ENCODE results near the gene PDHA1. TPM values are rescaled to one million over a fixed set of nuclear protein-coding genes. Genes with fewer than 3 reads are reported as not detected.

Gene PDHA1
- total RNA-seq, 1 donor from 2014 or later, result 162 TPM

- Mint-ChIP-seq H3K4me1 (ENCODE audit: unreplicated experiment) (no peaks in the 10 kb centered on the region), H3K9me3 (ENCODE audit: unreplicated experiment) (peaks cover 4% of the 10 kb centered on the region), H3K4me3 (ENCODE audit: unreplicated experiment) (no peak overlapping the region), H3K36me3 (ENCODE audit: low read depth, unreplicated experiment) (no peaks in the 10 kb centered on the region), H3K27ac (ENCODE audit: unreplicated experiment) (no peak overlapping the region), H3K27me3 (ENCODE audit: unreplicated experiment) (no peaks in the 10 kb centered on the region)
- no peak for TF ChIP-seq CTCF (IDR thresholded peaks at IDR 0.05; ENCODE audit: unreplicated experiment)
- DNase-seq (ENCODE audit: low spot score), result no peak
Observed at GRCh38 chrX:19332983-19333382, 10.7 kb upstream of the PDHA1 start.

- Mint-ChIP-seq H3K4me1 (ENCODE audit: unreplicated experiment) (no peaks in the 10 kb centered on the region), H3K36me3 (ENCODE audit: low read depth, unreplicated experiment) (no peaks in the 10 kb centered on the region), H3K9me3 (ENCODE audit: unreplicated experiment) (peaks cover 4% of the 10 kb centered on the region), H3K27ac (ENCODE audit: unreplicated experiment) (no peak overlapping the region), H3K4me3 (ENCODE audit: unreplicated experiment) (no peak overlapping the region), H3K27me3 (ENCODE audit: unreplicated experiment) (no peaks in the 10 kb centered on the region)
- DNase-seq (ENCODE audit: low spot score), result peak; percentile 4
- TF ChIP-seq CTCF (IDR thresholded peaks at IDR 0.05; ENCODE audit: unreplicated experiment), result peak; percentile 58
Observed at GRCh38 chrX:19334945-19335626, 8.6 kb upstream of the PDHA1 start.

GRCh38 chrX:19342331-19342906, 1.3 kb upstream of the PDHA1 start:
- H3K36me3 Mint-ChIP-seq (ENCODE audit: low read depth, unreplicated experiment), result no peaks in the 10 kb centered on the region
- no peak overlapping the region for H3K27ac Mint-ChIP-seq (ENCODE audit: unreplicated experiment)
- no peaks in the 10 kb centered on the region for H3K9me3 Mint-ChIP-seq (ENCODE audit: unreplicated experiment)
- H3K27me3 Mint-ChIP-seq (ENCODE audit: unreplicated experiment), result no peaks in the 10 kb centered on the region
- TF ChIP-seq CTCF (IDR thresholded peaks at IDR 0.05; ENCODE audit: unreplicated experiment), result no peak
- DNase-seq (ENCODE audit: low spot score), result no peak
- H3K4me3 Mint-ChIP-seq (ENCODE audit: unreplicated experiment), result no peak overlapping the region
- peaks cover 5% of the 10 kb centered on the region for H3K4me1 Mint-ChIP-seq (ENCODE audit: unreplicated experiment)

- peak overlapping the region; percentile 15 for H3K27ac Mint-ChIP-seq (ENCODE audit: unreplicated experiment)
- no peak for TF ChIP-seq CTCF (IDR thresholded peaks at IDR 0.05; ENCODE audit: unreplicated experiment)
- H3K4me1 Mint-ChIP-seq (ENCODE audit: unreplicated experiment), result peaks cover 5% of the 10 kb centered on the region
- no peaks in the 10 kb centered on the region for H3K27me3 Mint-ChIP-seq (ENCODE audit: unreplicated experiment)
- H3K4me3 Mint-ChIP-seq (ENCODE audit: unreplicated experiment), result peak overlapping the region; percentile 87
- DNase-seq (ENCODE audit: low spot score), result no peak
- no peaks in the 10 kb centered on the region for H3K36me3 Mint-ChIP-seq (ENCODE audit: low read depth, unreplicated experiment)
- H3K9me3 Mint-ChIP-seq (ENCODE audit: unreplicated experiment), result no peaks in the 10 kb centered on the region
Observed at GRCh38 chrX:19343085-19343534, 617 bp upstream of the PDHA1 start.

GRCh38 chrX:19344661-19345060, 934 bp downstream of the PDHA1 start:
- TF ChIP-seq CTCF (IDR thresholded peaks at IDR 0.05; ENCODE audit: unreplicated experiment), result no peak
- no peak overlapping the region for H3K27ac Mint-ChIP-seq (ENCODE audit: unreplicated experiment)
- no peaks in the 10 kb centered on the region for H3K27me3 Mint-ChIP-seq (ENCODE audit: unreplicated experiment)
- H3K9me3 Mint-ChIP-seq (ENCODE audit: unreplicated experiment), result no peaks in the 10 kb centered on the region
- H3K36me3 Mint-ChIP-seq (ENCODE audit: low read depth, unreplicated experiment), result no peaks in the 10 kb centered on the region
- H3K4me1 Mint-ChIP-seq (ENCODE audit: unreplicated experiment), result peaks cover 5% of the 10 kb centered on the region
- DNase-seq (ENCODE audit: low spot score), result no peak
- peak overlapping the region; percentile 89 for H3K4me3 Mint-ChIP-seq (ENCODE audit: unreplicated experiment)
